Left ventricle myocardium superior (tissue), 1 donor: ENCODE results near the gene ETF1. TPM values are rescaled to one million over a fixed set of nuclear protein-coding genes. Genes with fewer than 3 reads are reported as not detected.

Experiments
- ATAC-seq: fragments of 200-7000 bp; cut with Tn5 transposase; one replicate; pipeline ENCODE4 v1.9.1; 2020; ENCODE audit warnings: mild to moderate bottlenecking, moderate library complexity
- DNase-seq: peaks from one replicate; pipeline ENCODE4 v3.0.0-alpha.2; 2020
- intact Hi-C: fragments of 100-400 bp; cut with micrococcal nuclease; formaldehyde crosslinking; loops from one replicate; pipeline ENCODE4 v1.11.0; 2022
- long read RNA-seq: library from polyadenylated mRNA; unstranded; transcript quantifications from one replicate; pipeline ENCODE4 v2.0.0, GENCODE V29; 2021
- total RNA-seq: library from RNA; stranded (reverse); fragmentation: NEBNext Ultra II Directional; extraction: Animal tissue kit (Norgen Biotek cat#: 25700); gene quantifications from one replicate; pipeline ENCODE4 v1.2.1, GENCODE V29; 2021
- donor health status: DM: no; HTN: yes; CAD: no; lungs with severe emphysema.

ETF1 gene
- total RNA-seq, result 86.2 TPM
- long read RNA-seq, transcript ETF1-201 (11 exons, 3,742 nt), result major isoform, 51 of 66 reads
- long read RNA-seq, partial matches to known transcripts, result 6 of 66 reads
- long read RNA-seq, other reads (novel, unspliced or antisense), result 9 of 66 reads

- DNase-seq, result peak; percentile 100
- ATAC-seq, result peak; percentile 94
- intact Hi-C loops, result no loop called here
Observed at GRCh38 chr5:138542956-138543729, at the start of gene ETF1. ETF1 (minus strand) TSS chr5:138543236; CDS start chr5:138542918, 318 bp downstream.

- intact Hi-C loops, result no loop called here
- DNase-seq, result no peak
- ATAC-seq, result no peak
Observed at GRCh38 chr5:138588013-138588788, 45.2 kb upstream of the ETF1 start.

- ATAC-seq (no peak), DNase-seq (no peak)
- intact Hi-C loops, result no loop called here
Observed at GRCh38 chr5:138585157-138585556, 42.1 kb upstream of the ETF1 start.

- intact Hi-C loops, result loop anchor here (5.0 kb wide), 1 partner anchor 678 kb away; no protein-coding TSS in a partner anchor
- ATAC-seq (no peak), DNase-seq (no peak)
Observed at GRCh38 chr5:138583984-138584637, 41.1 kb upstream of the ETF1 start.

- intact Hi-C loops, result loop anchor here (5.0 kb wide), 1 partner anchor 679 kb away; no protein-coding TSS in a partner anchor
- no peak for DNase-seq
- ATAC-seq, result no peak
Observed at GRCh38 chr5:138582959-138583358, 39.9 kb upstream of the ETF1 start.

GRCh38 chr5:138580777-138581176 is 37.7 kb upstream of the ETF1 start:
- DNase-seq, result no peak
- ATAC-seq, result no peak
- intact Hi-C loops, result loop anchor here (5.0 kb wide), 1 partner anchor 682 kb away; no protein-coding TSS in a partner anchor

GRCh38 chr5:138580001-138580400 is 37.0 kb upstream of the ETF1 start:
- DNase-seq (no peak), ATAC-seq (no peak)
- intact Hi-C loops, result loop anchor here (5.0 kb wide), 1 partner anchor 682 kb away; no protein-coding TSS in a partner anchor

- no peak for ATAC-seq
- intact Hi-C loops, result no loop called here
- no peak for DNase-seq
Observed at GRCh38 chr5:138579517-138579863, 36.5 kb upstream of the ETF1 start.

GRCh38 chr5:138577452-138577851 is 34.4 kb upstream of the ETF1 start:
- no peak for DNase-seq
- intact Hi-C loops, result no loop called here
- no peak for ATAC-seq

- peak; percentile 98 for DNase-seq
- intact Hi-C loops, result no loop called here
Observed at GRCh38 chr5:138575194-138576015, 32.4 kb upstream of the ETF1 start, which contains the start of gene HSPA9. HSPA9 (minus strand) TSS chr5:138575401; CDS start chr5:138575318, 83 bp downstream.

GRCh38 chr5:138574744-138575193 is 31.7 kb upstream of the ETF1 start:
- no peak for DNase-seq
- intact Hi-C loops, result no loop called here
- ATAC-seq, result no peak

More at GRCh38 chr5:138575194-138576015, 32.4 kb upstream of the ETF1 start, which contains the start of gene HSPA9:
- ATAC-seq, result peak; percentile 97

GRCh38 chr5:138573949-138574670 is 31.1 kb upstream of the ETF1 start:
- DNase-seq (no peak), ATAC-seq (no peak)
- intact Hi-C loops, result no loop called here

GRCh38 chr5:138573223-138573622 is 30.2 kb upstream of the ETF1 start:
- ATAC-seq, result no peak
- intact Hi-C loops, result no loop called here
- no peak for DNase-seq

- DNase-seq, result no peak
- no peak for ATAC-seq
- intact Hi-C loops, result no loop called here
Observed at GRCh38 chr5:138570871-138571270, 27.8 kb upstream of the ETF1 start.

GRCh38 chr5:138569782-138570181 is 26.7 kb upstream of the ETF1 start:
- no peak for ATAC-seq
- DNase-seq, result no peak
- intact Hi-C loops, result no loop called here

- intact Hi-C loops, result no loop called here
- ATAC-seq, result no peak
- no peak for DNase-seq
Observed at GRCh38 chr5:138568061-138568824, 25.2 kb upstream of the ETF1 start.

- intact Hi-C loops, result no loop called here
- ATAC-seq (no peak), DNase-seq (no peak)
Observed at GRCh38 chr5:138566792-138567191, 23.8 kb upstream of the ETF1 start.
